Measurements from ENCODE around the gene TTYH2.
A peak's percentile ranks its signal among the peaks of the same experiment; 100 is the strongest.

The TTYH2 gene

DNA sequence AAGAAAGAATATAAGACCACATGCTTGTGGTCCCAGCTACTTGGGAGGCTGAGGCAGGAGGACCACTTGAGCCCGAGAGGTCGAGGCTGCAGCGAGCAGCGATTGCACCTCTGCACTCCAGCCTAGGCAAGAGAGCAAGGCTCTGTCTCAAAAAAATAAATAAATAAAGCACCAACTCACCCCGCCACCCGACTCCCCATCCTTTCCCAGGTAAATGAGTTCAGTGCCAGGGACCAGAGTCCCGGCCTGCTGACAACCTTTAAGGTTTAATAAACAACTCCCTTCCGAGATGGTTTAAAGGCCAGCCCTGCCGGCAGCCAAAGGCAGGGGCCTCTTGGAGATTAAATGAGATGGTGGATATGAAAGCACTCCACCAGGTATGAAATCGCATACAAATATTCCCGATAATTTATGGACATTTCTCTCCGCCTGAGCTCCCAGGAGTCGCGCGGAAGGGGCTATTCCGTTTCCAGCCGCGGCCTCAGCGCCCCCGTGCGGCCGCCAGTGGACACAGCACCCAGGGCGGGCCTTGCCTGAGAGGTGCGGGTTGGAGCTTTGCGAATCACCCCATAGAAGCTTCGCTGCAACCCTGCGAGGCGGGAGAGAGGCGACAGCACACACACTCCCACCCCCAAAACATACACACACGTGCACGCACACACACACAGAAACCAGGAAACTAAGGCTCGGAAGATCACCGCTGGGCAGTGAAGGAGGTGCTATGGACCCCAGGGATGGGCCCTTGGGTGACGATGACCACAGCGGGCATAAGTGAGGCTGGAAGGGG lies 13.9 kb upstream of the TTYH2 start:
- Histone ChIP-seq H3K9ac (ENCODE audit: low read length) (no peak overlapping the region), H3K4me1 (ENCODE audit: control insufficient read depth, insufficient read depth, low read length) (peaks cover 4% of the 10 kb centered on the region), H3K4me3 (ENCODE audit: low read length) (no peak overlapping the region), H3K27me3 (ENCODE audit: control insufficient read depth, insufficient read depth, low read length) (peaks cover 6% of the 10 kb centered on the region), H3K27ac (ENCODE audit: low read depth, low read length) (no peak overlapping the region), H3K36me3 (ENCODE audit: control insufficient read depth, insufficient read depth, low read length) (no peaks in the 10 kb centered on the region)

DNA sequence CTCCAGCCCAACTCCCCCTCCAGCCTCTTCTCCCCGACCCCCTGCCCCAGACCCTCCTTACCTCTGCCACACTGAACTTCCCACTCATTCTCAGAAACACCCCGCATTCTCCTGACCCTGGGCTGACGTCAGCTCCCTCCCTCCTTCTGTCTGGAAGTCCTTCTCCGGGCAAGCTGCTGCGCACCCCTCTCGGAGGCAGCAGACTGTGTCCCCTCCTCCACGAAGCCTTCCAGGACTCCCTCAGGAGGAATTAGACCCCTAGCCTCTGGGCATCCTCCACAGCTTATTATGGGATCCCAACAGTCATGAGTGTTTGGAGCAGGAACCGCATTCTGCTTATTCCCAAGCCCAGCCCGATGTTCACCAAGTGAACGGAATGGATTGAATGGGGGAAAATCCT lies 13.3 kb upstream of the TTYH2 start:
- no peak overlapping the region for H3K4me3 ChIP-seq (ENCODE audit: low read length)
- H3K27ac ChIP-seq (ENCODE audit: low read depth, low read length), result no peak overlapping the region
- H3K36me3 ChIP-seq (ENCODE audit: control insufficient read depth, insufficient read depth, low read length), result peaks cover 1% of the 10 kb centered on the region
- H3K9ac ChIP-seq (ENCODE audit: low read length), result no peak overlapping the region
- peaks cover 6% of the 10 kb centered on the region for H3K27me3 ChIP-seq (ENCODE audit: control insufficient read depth, insufficient read depth, low read length)
- peaks cover 9% of the 10 kb centered on the region for H3K4me1 ChIP-seq (ENCODE audit: control insufficient read depth, insufficient read depth, low read length)

DNA sequence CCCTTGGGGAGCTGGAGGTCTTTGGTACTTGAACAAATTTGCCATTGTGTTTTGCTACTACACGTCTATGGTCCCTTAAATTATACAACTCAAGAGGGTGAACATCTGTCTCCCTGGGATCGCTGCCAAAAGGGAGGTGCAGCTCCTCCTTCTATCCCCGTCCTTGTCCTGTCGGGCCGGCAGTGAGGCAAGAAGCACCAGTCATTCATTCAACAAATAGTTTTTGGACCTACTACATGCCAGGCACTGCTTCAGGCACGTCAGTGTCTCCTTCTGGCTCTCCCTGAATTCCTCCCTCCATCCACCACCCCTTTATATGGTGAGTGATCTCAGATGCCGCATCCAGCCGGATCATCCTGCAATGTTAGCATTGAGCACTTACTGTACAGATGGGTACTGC lies 12.1 kb upstream of the TTYH2 start:
- H3K9ac ChIP-seq (ENCODE audit: low read length), result no peak overlapping the region
- H3K4me1 ChIP-seq (ENCODE audit: control insufficient read depth, insufficient read depth, low read length), result peaks cover 13% of the 10 kb centered on the region
- no peak overlapping the region for H3K27ac ChIP-seq (ENCODE audit: low read depth, low read length)
- peaks cover 7% of the 10 kb centered on the region for H3K36me3 ChIP-seq (ENCODE audit: control insufficient read depth, insufficient read depth, low read length)
- H3K27me3 ChIP-seq (ENCODE audit: control insufficient read depth, insufficient read depth, low read length), result peaks cover 3% of the 10 kb centered on the region
- no peak overlapping the region for H3K4me3 ChIP-seq (ENCODE audit: low read length)

DNA sequence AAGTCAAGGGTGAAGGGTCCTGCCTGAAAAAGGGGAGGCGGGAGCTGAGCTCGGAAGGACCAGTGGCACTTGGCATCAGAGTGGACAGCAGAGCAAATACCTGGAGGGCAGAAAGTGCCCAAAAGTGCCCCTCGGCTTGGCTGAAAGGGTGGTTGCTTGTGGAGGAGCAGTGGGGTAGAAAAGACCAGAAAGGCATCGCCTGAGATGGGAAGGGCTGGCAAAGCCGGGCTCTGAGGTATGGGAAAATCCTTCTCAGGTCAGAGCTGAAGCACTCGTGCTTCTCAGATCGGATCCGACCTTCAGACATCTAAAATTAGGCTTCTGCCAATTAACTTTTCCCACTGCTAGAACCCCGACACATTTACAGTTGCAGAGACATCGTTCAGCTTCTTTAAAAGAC lies 11.4 kb upstream of the TTYH2 start:
- no peak overlapping the region for H3K4me3 ChIP-seq (ENCODE audit: low read length)
- H3K36me3 ChIP-seq (ENCODE audit: control insufficient read depth, insufficient read depth, low read length), result peaks cover 8% of the 10 kb centered on the region
- no peak overlapping the region for H3K9ac ChIP-seq (ENCODE audit: low read length)
- no peak overlapping the region for H3K27ac ChIP-seq (ENCODE audit: low read depth, low read length)
- H3K4me1 ChIP-seq (ENCODE audit: control insufficient read depth, insufficient read depth, low read length), result peaks cover 13% of the 10 kb centered on the region
- H3K27me3 ChIP-seq (ENCODE audit: control insufficient read depth, insufficient read depth, low read length), result peaks cover 3% of the 10 kb centered on the region

DNA sequence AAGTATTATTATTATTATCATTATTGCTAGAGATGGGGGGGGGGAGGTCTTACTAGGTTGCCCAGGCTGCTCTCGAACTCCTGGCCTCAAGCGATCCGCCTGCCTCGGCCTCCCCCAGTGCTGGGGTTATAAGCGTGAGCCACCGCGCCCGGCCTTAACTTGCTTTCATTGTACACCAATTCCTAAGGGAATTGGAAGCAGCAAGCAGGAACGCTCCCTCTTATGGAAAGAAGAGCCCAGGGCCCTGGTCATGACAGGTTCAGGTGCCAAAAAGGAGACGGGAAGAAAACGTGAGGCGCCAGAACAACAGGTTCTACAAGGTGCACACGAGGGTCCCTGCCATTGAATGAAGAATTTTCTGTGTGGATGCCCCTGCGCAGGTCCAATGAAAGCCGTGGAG lies 10.4 kb upstream of the TTYH2 start:
- Histone ChIP-seq H3K36me3 (ENCODE audit: control insufficient read depth, insufficient read depth, low read length) (peaks cover 14% of the 10 kb centered on the region), H3K27me3 (ENCODE audit: control insufficient read depth, insufficient read depth, low read length) (peaks cover 3% of the 10 kb centered on the region), H3K4me3 (ENCODE audit: low read length) (no peak overlapping the region), H3K4me1 (ENCODE audit: control insufficient read depth, insufficient read depth, low read length) (peaks cover 13% of the 10 kb centered on the region), H3K27ac (ENCODE audit: low read depth, low read length) (no peak overlapping the region), H3K9ac (ENCODE audit: low read length) (no peak overlapping the region)

DNA sequence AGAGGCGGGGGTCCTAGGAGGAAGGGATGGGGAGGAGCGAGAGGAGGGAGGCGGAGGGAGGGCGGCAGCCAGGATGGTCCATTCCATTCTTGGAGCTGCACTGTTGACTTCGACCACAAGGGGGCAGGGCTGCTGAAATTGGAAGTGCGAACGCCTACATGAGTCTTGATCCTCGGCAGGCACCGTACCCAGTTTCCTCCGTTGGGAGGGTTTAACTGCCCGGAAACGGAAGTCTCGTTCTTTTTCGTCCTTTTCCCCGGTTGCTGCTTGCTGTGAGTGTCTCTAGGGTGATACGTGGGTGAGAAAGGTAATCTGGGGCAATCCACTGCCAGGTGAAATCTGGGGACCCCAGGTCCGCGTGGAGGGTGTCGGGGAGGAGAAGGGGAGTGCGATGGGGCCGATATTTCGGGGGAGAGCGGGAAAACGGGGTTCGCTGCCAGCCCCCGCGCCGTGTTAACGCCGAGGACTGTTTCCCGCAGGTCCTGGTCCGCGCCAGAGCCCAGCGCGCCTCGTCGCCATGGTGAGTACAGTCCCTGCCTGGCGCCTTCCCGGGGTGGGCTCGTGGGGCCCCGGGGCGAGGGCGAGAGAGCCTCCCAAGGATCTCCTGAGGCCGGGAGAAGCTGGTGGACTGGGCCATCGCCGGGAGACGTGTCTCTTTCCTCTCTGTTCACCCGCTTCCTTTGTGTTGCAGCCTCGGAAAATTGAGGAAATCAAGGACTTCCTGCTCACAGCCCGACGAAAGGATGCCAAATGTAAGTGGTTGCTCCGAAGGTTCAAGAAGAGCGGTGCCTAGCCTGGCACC lies 9.7 kb upstream of the TTYH2 start, which contains the start of gene RPL38:
Gene RPL38, plus strand, starts transcription at position 240 of the 802 bp plus-strand sequence. Its CDS starts 278 bp downstream, at position 518.
- peaks cover 13% of the 10 kb centered on the region for H3K4me1 ChIP-seq (ENCODE audit: control insufficient read depth, insufficient read depth, low read length)
- H3K36me3 ChIP-seq (ENCODE audit: control insufficient read depth, insufficient read depth, low read length), result peaks cover 18% of the 10 kb centered on the region
- H3K27me3 ChIP-seq (ENCODE audit: control insufficient read depth, insufficient read depth, low read length), result peaks cover 3% of the 10 kb centered on the region
- H3K4me3 ChIP-seq (ENCODE audit: low read length), result peak within 1 kb of the TSS; percentile 79
- H3K9ac ChIP-seq (ENCODE audit: low read length), result peak within 1 kb of the TSS; percentile 64
- H3K27ac ChIP-seq (ENCODE audit: low read depth, low read length), result peak within 1 kb of the TSS; percentile 77

DNA sequence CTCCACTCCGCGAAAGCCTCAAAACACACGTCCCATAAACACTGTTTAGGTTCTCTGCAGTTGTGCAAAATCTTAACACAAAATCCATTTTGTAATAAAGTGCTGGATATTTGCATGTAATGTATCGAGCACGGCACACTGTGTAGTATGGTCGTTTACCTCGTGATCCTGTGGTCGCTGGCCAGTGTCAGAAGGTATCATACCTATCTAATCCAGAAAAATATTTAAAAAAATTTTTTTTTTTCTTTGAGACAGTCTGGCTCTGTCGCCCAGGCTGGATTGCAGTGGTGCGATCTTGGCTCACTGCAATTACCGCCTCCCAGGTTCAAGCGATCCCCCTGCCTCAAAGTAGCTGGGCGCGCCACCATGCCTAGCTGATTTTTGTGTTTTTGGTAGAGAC lies 8.9 kb upstream of the TTYH2 start:
- Histone ChIP-seq H3K27ac (ENCODE audit: low read depth, low read length) (peak overlapping the region; percentile 77), H3K4me3 (ENCODE audit: low read length) (peak overlapping the region; percentile 79), H3K4me1 (ENCODE audit: control insufficient read depth, insufficient read depth, low read length) (peaks cover 13% of the 10 kb centered on the region), H3K36me3 (ENCODE audit: control insufficient read depth, insufficient read depth, low read length) (peaks cover 25% of the 10 kb centered on the region), H3K9ac (ENCODE audit: low read length) (peak overlapping the region; percentile 64), H3K27me3 (ENCODE audit: control insufficient read depth, insufficient read depth, low read length) (peaks cover 3% of the 10 kb centered on the region)

DNA sequence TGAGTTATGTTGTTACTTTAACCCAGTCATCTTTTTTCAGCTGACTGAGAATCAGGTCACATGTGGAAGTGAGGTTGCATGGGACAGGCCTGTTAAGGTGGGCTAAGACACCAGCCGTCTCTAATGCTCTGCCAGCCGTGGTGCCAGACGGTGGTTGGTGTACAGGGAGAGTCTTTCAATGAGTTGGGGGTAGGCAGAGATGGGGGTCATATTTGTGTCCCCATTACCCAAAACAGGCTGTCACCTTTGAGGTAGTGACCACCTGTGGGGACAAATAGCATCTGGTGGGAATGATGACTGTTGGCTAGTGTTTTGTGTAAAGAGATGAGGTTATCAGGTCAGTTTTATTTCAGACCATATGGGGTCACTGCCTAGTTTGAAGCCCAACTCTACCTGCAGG lies 8.1 kb upstream of the TTYH2 start:
- peaks cover 13% of the 10 kb centered on the region for H3K4me1 ChIP-seq (ENCODE audit: control insufficient read depth, insufficient read depth, low read length)
- no peak overlapping the region for H3K27ac ChIP-seq (ENCODE audit: low read depth, low read length)
- H3K9ac ChIP-seq (ENCODE audit: low read length), result peak overlapping the region; percentile 41
- peak overlapping the region; percentile 25 for H3K4me3 ChIP-seq (ENCODE audit: low read length)
- H3K27me3 ChIP-seq (ENCODE audit: control insufficient read depth, insufficient read depth, low read length), result no peaks in the 10 kb centered on the region
- peaks cover 31% of the 10 kb centered on the region for H3K36me3 ChIP-seq (ENCODE audit: control insufficient read depth, insufficient read depth, low read length)

DNA sequence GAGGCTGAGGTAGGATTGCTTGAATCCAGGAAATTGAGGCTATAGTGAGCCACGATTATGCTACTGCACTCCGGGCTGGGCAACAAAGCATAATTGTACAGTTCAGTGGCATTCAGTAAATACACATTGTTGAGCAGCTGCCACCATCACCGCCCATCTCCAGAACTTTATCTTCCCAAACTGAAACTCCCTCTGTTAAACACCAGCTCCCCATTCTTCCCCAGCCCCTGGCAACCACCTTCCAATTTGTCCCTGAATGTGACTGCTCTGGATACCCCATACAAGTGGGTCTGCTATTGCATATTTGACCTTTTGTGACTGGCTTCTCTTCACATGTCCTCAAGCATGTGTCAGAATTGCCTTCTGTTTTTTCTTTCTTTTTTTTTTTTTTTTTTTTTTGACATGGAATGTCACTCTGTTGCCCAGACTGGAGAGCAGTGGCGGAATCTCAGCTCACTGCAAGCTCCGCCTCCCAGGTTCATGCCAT lies 7.0 kb upstream of the TTYH2 start:
- H3K36me3 ChIP-seq (ENCODE audit: control insufficient read depth, insufficient read depth, low read length), result peaks cover 35% of the 10 kb centered on the region

DNA sequence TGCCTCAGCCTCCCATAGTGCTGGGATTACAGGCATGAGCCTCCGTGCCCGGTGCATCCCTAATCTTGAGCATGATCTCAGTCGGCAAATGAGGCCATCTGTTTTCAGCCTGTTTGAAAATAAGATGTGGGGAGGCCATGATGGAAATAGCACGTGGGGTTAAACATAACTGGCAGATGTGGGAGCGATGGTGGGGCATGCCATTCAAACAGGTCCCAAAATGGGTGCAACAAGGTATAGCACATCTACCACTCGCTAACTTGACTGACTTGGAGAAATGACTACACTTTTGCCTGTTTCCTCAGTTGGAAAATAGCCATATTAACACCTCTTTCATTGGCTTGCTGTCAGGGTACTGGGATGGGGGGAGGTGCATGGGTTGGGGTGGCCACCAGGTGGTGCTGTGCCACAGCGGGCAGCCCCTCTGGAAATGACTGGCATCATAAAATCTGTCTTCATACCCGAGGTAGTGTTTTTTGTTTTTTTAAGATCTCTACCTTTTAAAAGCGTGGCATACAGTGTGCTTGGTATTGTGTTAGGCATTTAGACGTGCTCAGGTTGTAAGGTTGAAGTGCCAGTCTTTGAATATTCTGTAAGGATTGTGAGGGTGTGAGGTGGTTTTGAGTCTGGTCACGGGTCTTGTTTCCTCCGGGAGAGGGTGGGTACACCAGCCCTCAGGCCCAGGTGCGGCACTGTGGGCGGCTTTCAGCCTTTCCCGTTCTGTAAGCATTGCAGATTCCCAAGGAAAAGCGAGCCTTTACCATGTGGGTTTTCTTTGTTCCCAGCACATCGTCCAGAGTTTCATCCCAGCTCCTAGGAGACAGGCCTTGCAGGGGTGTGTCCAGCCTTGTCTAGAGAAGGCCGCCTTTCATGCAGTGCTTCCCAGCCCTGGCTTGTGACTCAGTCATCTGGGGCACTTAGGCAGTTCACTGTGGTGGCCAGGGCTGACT lies 2.9 kb upstream of the TTYH2 start:
- Histone ChIP-seq H3K9ac (ENCODE audit: low read length) (no peak overlapping the region), H3K27ac (ENCODE audit: low read depth, low read length) (no peak overlapping the region), H3K4me3 (ENCODE audit: low read length) (no peak overlapping the region), H3K27me3 (ENCODE audit: control insufficient read depth, insufficient read depth, low read length) (no peaks in the 10 kb centered on the region), H3K4me1 (ENCODE audit: control insufficient read depth, insufficient read depth, low read length) (peaks cover 11% of the 10 kb centered on the region), H3K36me3 (ENCODE audit: control insufficient read depth, insufficient read depth, low read length) (peaks cover 31% of the 10 kb centered on the region)

More for the DNA sequence above, 7.0 kb upstream of the TTYH2 start:
- H3K4me3 ChIP-seq (ENCODE audit: low read length), result no peak overlapping the region
- no peak overlapping the region for H3K9ac ChIP-seq (ENCODE audit: low read length)
- peaks cover 18% of the 10 kb centered on the region for H3K4me1 ChIP-seq (ENCODE audit: control insufficient read depth, insufficient read depth, low read length)
- no peaks in the 10 kb centered on the region for H3K27me3 ChIP-seq (ENCODE audit: control insufficient read depth, insufficient read depth, low read length)
- H3K27ac ChIP-seq (ENCODE audit: low read depth, low read length), result no peak overlapping the region

DNA sequence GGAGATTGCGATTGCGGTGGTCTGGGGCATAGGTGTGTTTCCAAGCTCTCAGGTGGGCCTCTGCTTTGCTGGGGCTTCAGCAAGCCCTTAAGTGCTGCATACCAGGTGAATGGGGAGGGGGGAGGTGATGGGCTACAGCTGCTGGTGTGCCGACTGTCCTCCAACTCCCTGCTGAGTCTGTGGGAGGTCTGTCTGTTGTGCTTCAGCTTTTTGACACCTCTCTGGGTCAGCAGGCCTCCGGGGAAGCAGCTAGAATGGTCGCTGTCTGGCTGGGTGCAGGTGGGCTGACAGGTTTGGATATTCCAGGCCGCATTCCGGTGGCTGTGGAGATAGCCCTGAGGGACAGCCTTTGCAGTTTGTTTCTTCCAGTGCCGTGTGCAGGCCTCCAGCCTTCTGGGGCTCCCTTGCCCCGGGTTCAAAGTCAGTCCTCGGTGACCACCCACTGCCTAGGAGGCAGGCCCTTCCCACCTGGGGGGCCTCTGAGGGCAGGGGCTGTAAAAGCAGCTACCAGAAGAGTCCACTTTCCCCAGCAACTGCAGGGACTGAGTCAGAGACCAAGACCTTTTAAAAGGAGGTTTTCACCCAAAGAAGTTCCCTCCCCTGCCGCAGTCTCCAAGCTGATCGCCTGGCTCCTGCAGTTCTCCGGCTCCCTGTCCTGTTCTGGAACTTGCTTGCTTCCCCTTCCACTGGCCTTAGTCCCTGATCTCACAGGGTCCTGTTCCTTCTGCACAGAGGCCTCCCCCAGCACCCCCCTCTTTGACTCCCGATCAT lies 2.0 kb upstream of the TTYH2 start:
- peaks cover 11% of the 10 kb centered on the region for H3K4me1 ChIP-seq (ENCODE audit: control insufficient read depth, insufficient read depth, low read length)
- no peak overlapping the region for H3K27ac ChIP-seq (ENCODE audit: low read depth, low read length)
- H3K36me3 ChIP-seq (ENCODE audit: control insufficient read depth, insufficient read depth, low read length), result peaks cover 29% of the 10 kb centered on the region
- H3K9ac ChIP-seq (ENCODE audit: low read length), result no peak overlapping the region
- H3K4me3 ChIP-seq (ENCODE audit: low read length), result peak overlapping the region; percentile 66
- H3K27me3 ChIP-seq (ENCODE audit: control insufficient read depth, insufficient read depth, low read length), result no peaks in the 10 kb centered on the region
